Dendritic cell treated with granulocyte-macrophage colony-stimulating factor and Interleukin-4, amounts not matched to agents 40 ng/mL and 50 ng/mL, for 4 days (primary cell): ENCODE results near the gene CBR1.
A peak's percentile ranks its signal among the peaks of the same experiment; 100 is the strongest.

Source experiments
- H3K27ac Mint-ChIP-seq: one replicate; pipeline ENCODE4 v1.8.0; 2022; ENCODE audit warnings: mild to moderate bottlenecking, mixed read lengths
- H3K27me3 Mint-ChIP-seq: one replicate; pipeline ENCODE4 v1.8.0; 2022; ENCODE audit warnings: mild to moderate bottlenecking, mixed read lengths
- H3K36me3 Mint-ChIP-seq: one replicate; pipeline ENCODE4 v1.8.0; 2022; ENCODE audit warnings: low read depth, mixed read lengths
- H3K4me1 Mint-ChIP-seq: one replicate; pipeline ENCODE4 v1.8.0; 2022; ENCODE audit warnings: low read depth, mixed read lengths
- H3K4me3 Mint-ChIP-seq: one replicate; pipeline ENCODE4 v1.8.0; 2022; ENCODE audit warnings: mild to moderate bottlenecking, moderate library complexity, mixed read lengths
- H3K9me3 Mint-ChIP-seq: one replicate; pipeline ENCODE4 v1.8.0; 2022; ENCODE audit warnings: mixed read lengths
- intact Hi-C: fragments of 100-400 bp; cut with micrococcal nuclease; formaldehyde crosslinking; loops from one replicate; pipeline ENCODE4 v1.15.0; 2022

CBR1 gene

GRCh38 chr21:36069713-36070583 is at the start of gene CBR1:
Gene CBR1, plus strand, starts transcription at chr21:36070024. Its CDS starts 92 bp downstream, at chr21:36070116.
- H3K4me1 Mint-ChIP-seq: peaks cover 37% of the 10 kb centered on the region
- no peaks in the 10 kb centered on the region for H3K27me3 Mint-ChIP-seq
- peaks cover 48% of the 10 kb centered on the region for H3K36me3 Mint-ChIP-seq
- peak within 1 kb of the TSS; percentile 96 for H3K4me3 Mint-ChIP-seq
- intact Hi-C loops: loop anchor here (1.0 kb wide), 1 partner anchor 10 kb away; the partner anchor contains the start of gene SETD4
- peaks cover 11% of the 10 kb centered on the region for H3K9me3 Mint-ChIP-seq
- peak within 1 kb of the TSS; percentile 96 for H3K27ac Mint-ChIP-seq

GRCh38 chr21:36021251-36021837 is 48.5 kb upstream of the CBR1 start:
- Mint-ChIP-seq H3K36me3 (no peaks in the 10 kb centered on the region), H3K27ac (no peak overlapping the region), H3K4me3 (no peak overlapping the region), H3K9me3 (no peaks in the 10 kb centered on the region), H3K4me1 (no peaks in the 10 kb centered on the region), H3K27me3 (peaks cover 8% of the 10 kb centered on the region)
- intact Hi-C loops: no loop called here

GRCh38 chr21:36022427-36023091 is 47.3 kb upstream of the CBR1 start:
- intact Hi-C loops: no loop called here
- Mint-ChIP-seq H3K27ac (no peak overlapping the region), H3K4me3 (no peak overlapping the region), H3K9me3 (no peaks in the 10 kb centered on the region), H3K4me1 (no peaks in the 10 kb centered on the region), H3K27me3 (peaks cover 7% of the 10 kb centered on the region), H3K36me3 (no peaks in the 10 kb centered on the region)

- Mint-ChIP-seq H3K27ac (no peak overlapping the region), H3K36me3 (no peaks in the 10 kb centered on the region), H3K4me3 (no peak overlapping the region), H3K27me3 (peaks cover 5% of the 10 kb centered on the region), H3K4me1 (no peaks in the 10 kb centered on the region), H3K9me3 (no peaks in the 10 kb centered on the region)
- intact Hi-C loops: no loop called here
Observed at GRCh38 chr21:36023092-36023480, 46.7 kb upstream of the CBR1 start.

- Mint-ChIP-seq H3K9me3 (no peaks in the 10 kb centered on the region), H3K27me3 (peaks cover 5% of the 10 kb centered on the region), H3K36me3 (no peaks in the 10 kb centered on the region), H3K27ac (no peak overlapping the region), H3K4me3 (no peak overlapping the region), H3K4me1 (peaks cover 5% of the 10 kb centered on the region)
- intact Hi-C loops: loop anchor here (5.0 kb wide), 2 partner anchors 512 to 1277 kb away; no protein-coding TSS in a partner anchor
Observed at GRCh38 chr21:36024782-36025181, 45.0 kb upstream of the CBR1 start.

GRCh38 chr21:36027347-36027746 is 42.5 kb upstream of the CBR1 start:
- peaks cover 5% of the 10 kb centered on the region for H3K4me1 Mint-ChIP-seq
- no peaks in the 10 kb centered on the region for H3K36me3 Mint-ChIP-seq
- H3K27me3 Mint-ChIP-seq: peaks cover 4% of the 10 kb centered on the region
- intact Hi-C loops: loop anchor here (5.0 kb wide), 2 partner anchors 515 to 1280 kb away; no protein-coding TSS in a partner anchor
- no peaks in the 10 kb centered on the region for H3K9me3 Mint-ChIP-seq
- no peak overlapping the region for H3K27ac Mint-ChIP-seq
- no peak overlapping the region for H3K4me3 Mint-ChIP-seq

GRCh38 chr21:36028127-36029069 is 41.4 kb upstream of the CBR1 start:
- H3K4me3 Mint-ChIP-seq: no peak overlapping the region
- intact Hi-C loops: loop anchor here (2.0 to 5.0 kb wide), 3 partner anchors 516 to 1336 kb away; no protein-coding TSS in a partner anchor

GRCh38 chr21:36029309-36029708 is 40.5 kb upstream of the CBR1 start:
- Mint-ChIP-seq H3K9me3 (no peaks in the 10 kb centered on the region), H3K27ac (no peak overlapping the region), H3K27me3 (peaks cover 4% of the 10 kb centered on the region), H3K36me3 (peaks cover 3% of the 10 kb centered on the region), H3K4me3 (no peak overlapping the region), H3K4me1 (peaks cover 5% of the 10 kb centered on the region)
- intact Hi-C loops: loop anchor here (2.0 to 5.0 kb wide), 3 partner anchors 517 to 1337 kb away; no protein-coding TSS in a partner anchor

More at GRCh38 chr21:36028127-36029069, 41.4 kb upstream of the CBR1 start:
- no peak overlapping the region for H3K27ac Mint-ChIP-seq
- H3K4me1 Mint-ChIP-seq: peaks cover 5% of the 10 kb centered on the region
- H3K9me3 Mint-ChIP-seq: no peaks in the 10 kb centered on the region
- H3K36me3 Mint-ChIP-seq: no peaks in the 10 kb centered on the region
- H3K27me3 Mint-ChIP-seq: peaks cover 4% of the 10 kb centered on the region

- H3K27me3 Mint-ChIP-seq: peaks cover 4% of the 10 kb centered on the region
- H3K36me3 Mint-ChIP-seq: peaks cover 17% of the 10 kb centered on the region
- H3K4me1 Mint-ChIP-seq: peaks cover 5% of the 10 kb centered on the region
- no peak overlapping the region for H3K27ac Mint-ChIP-seq
- no peak overlapping the region for H3K4me3 Mint-ChIP-seq
- intact Hi-C loops: no loop called here
- H3K9me3 Mint-ChIP-seq: no peaks in the 10 kb centered on the region
Observed at GRCh38 chr21:36030581-36031189, 39.1 kb upstream of the CBR1 start.

- intact Hi-C loops: no loop called here
- no peak overlapping the region for H3K27ac Mint-ChIP-seq
- H3K4me3 Mint-ChIP-seq: no peak overlapping the region
- H3K27me3 Mint-ChIP-seq: peaks cover 4% of the 10 kb centered on the region
- no peaks in the 10 kb centered on the region for H3K9me3 Mint-ChIP-seq
- H3K36me3 Mint-ChIP-seq: peaks cover 36% of the 10 kb centered on the region
- H3K4me1 Mint-ChIP-seq: peaks cover 5% of the 10 kb centered on the region
Observed at GRCh38 chr21:36032647-36033406, 37.0 kb upstream of the CBR1 start.

- Mint-ChIP-seq H3K4me1 (no peaks in the 10 kb centered on the region), H3K27ac (no peak overlapping the region), H3K9me3 (no peaks in the 10 kb centered on the region), H3K27me3 (no peaks in the 10 kb centered on the region), H3K4me3 (no peak overlapping the region), H3K36me3 (peaks cover 51% of the 10 kb centered on the region)
- intact Hi-C loops: no loop called here
Observed at GRCh38 chr21:36034211-36034913, 35.5 kb upstream of the CBR1 start.

- Mint-ChIP-seq H3K4me1 (no peaks in the 10 kb centered on the region), H3K36me3 (peaks cover 61% of the 10 kb centered on the region), H3K27me3 (no peaks in the 10 kb centered on the region), H3K4me3 (no peak overlapping the region), H3K9me3 (no peaks in the 10 kb centered on the region), H3K27ac (no peak overlapping the region)
- intact Hi-C loops: no loop called here
Observed at GRCh38 chr21:36035381-36035791, 34.4 kb upstream of the CBR1 start.
